Peyer's patch (tissue), 4 donors: ENCODE results near the gene BEST3. TPM values are rescaled to one million over a fixed set of nuclear protein-coding genes. Genes with fewer than 3 reads are reported as not detected.

ENCODE experiments used
- DNase-seq, 3 donors: peaks; one replicate each; pipeline ENCODE4 v3.0.0-alpha.2; 2017 to 2019
- H3K27ac ChIP-seq, 4 donors: fragments of 200-600 bp; sonication (generic); one replicate each; pipeline ENCODE4 v1.5.1; 2016 to 2019
- H3K27me3 ChIP-seq, 2 donors: fragments of 200-600 bp; sonication (generic); one replicate each; pipeline ENCODE4 v1.5.1; 2019
- H3K36me3 ChIP-seq, 3 donors: fragments of 200-600 bp; sonication (generic); one replicate each; pipeline ENCODE4 v1.5.1; 2016 to 2019
- H3K4me1 ChIP-seq, 4 donors: fragments of 200-600 bp; sonication (generic); one replicate each; pipeline ENCODE4 v1.5.1; 2016 to 2019
- H3K4me3 ChIP-seq, 4 donors: fragments of 200-600 bp; sonication (generic); 1 replicate in 3 of 4; 2 replicates in 1 of 4; pipeline ENCODE4 v1.5.1; 2016 to 2019; ENCODE audit warnings: mild to moderate bottlenecking in 1 of 4
- H3K9me3 ChIP-seq, 4 donors: fragments of 200-600 bp; sonication (generic); one replicate each; pipeline ENCODE4 v1.5.1; 2016 to 2019; ENCODE audit warnings: mild to moderate bottlenecking in 1 of 4
- POLR2A ChIP-seq, 2 donors: fragments of 450-650 bp; IDR thresholded peaks; one replicate each; pipeline ENCODE4 v1.5.1; 2017; ENCODE audit warnings: antibody characterized with exemption in 2 of 2, mild to moderate bottlenecking in 2 of 2, moderate library complexity in 2 of 2
- total RNA-seq, 4 donors: library from RNA; depleted of rRNA; stranded (reverse); fragments of >200 nt; gene quantifications; one replicate each; pipeline ENCODE4 v1.1.0, GENCODE V29; 2016
- TF ChIP-seq, protein P1 (sequence below), 6 experiments: fragments of 450-650 bp in 4 of 6; fragments of 200-600 bp in 2 of 6; sonication (generic) in 1 of 6; IDR thresholded peaks; one replicate each; pipeline ENCODE4 v1.5.1; 2017 to 2019; ENCODE audit warnings: antibody characterized with exemption in 6 of 6, mild to moderate bottlenecking in 3 of 6, moderate library complexity in 1 of 6

BEST3 gene
- total RNA-seq, 4 donors from 2014 or later, result 0.35 TPM; not detected in 3

DNA sequence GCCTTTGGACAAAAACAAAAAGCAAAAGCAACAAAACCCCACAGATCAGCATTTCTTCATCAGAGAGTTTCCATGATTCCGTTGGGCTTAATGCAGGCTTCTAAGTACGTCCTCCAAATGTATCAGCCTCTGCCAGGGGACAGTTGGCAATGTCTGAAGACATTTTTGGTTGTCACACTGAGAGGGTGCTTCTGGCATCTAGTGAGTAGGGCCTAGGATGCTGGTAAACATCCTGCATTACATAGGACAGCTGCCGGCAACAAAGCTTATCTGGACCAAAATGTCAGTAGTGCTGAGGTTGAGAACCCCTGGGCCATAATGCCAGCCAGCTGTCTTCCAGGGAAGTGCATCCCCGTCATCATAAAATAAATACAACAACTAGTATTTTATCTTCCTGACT, 79.0 kb downstream of the BEST3 start:
- Histone ChIP-seq H3K4me1 (no peaks in the 10 kb centered on the region), H3K9me3 (no peaks in the 10 kb centered on the region), H3K27ac (no peak overlapping the region), H3K36me3 (no peaks in the 10 kb centered on the region), H3K4me3 (no peak overlapping the region), H3K27me3 (no peaks in the 10 kb centered on the region)
- no peak for DNase-seq
- TF ChIP-seq, protein P1, sequence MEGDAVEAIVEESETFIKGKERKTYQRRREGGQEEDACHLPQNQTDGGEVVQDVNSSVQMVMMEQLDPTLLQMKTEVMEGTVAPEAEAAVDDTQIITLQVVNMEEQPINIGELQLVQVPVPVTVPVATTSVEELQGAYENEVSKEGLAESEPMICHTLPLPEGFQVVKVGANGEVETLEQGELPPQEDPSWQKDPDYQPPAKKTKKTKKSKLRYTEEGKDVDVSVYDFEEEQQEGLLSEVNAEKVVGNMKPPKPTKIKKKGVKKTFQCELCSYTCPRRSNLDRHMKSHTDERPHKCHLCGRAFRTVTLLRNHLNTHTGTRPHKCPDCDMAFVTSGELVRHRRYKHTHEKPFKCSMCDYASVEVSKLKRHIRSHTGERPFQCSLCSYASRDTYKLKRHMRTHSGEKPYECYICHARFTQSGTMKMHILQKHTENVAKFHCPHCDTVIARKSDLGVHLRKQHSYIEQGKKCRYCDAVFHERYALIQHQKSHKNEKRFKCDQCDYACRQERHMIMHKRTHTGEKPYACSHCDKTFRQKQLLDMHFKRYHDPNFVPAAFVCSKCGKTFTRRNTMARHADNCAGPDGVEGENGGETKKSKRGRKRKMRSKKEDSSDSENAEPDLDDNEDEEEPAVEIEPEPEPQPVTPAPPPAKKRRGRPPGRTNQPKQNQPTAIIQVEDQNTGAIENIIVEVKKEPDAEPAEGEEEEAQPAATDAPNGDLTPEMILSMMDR (IDR thresholded peaks at IDR 0.05), result no peak
- TF ChIP-seq POLR2A (IDR thresholded peaks at IDR 0.05), result no peak

DNA sequence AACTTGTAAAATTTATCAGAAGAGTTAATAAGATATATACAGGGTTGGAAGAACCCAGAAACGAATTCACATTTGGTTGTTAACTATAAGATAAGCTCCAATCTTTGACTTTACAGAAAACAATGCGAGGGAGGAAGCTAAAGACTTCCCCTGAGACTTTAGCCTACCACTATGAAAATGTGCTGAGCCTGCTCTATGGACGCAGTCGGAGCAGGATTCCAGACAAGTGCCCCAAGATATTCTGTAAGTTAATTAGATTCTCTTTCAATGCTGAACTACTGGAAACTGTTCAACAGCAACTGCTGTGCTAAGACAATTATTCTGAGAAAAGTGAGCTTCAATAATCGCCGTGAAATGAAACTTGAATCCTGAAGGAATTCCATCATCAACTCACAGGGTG, 80.1 kb downstream of the BEST3 start:
- no peaks in the 10 kb centered on the region for H3K9me3 ChIP-seq
- no peaks in the 10 kb centered on the region for H3K4me1 ChIP-seq
- H3K36me3 ChIP-seq, result no peaks in the 10 kb centered on the region
- no peaks in the 10 kb centered on the region for H3K27me3 ChIP-seq
- no peak overlapping the region for H3K4me3 ChIP-seq
- DNase-seq, result no peak
- TF ChIP-seq POLR2A (IDR thresholded peaks at IDR 0.05), result no peak
- TF ChIP-seq, protein P1 (IDR thresholded peaks at IDR 0.05), result no peak
- no peak overlapping the region for H3K27ac ChIP-seq

DNA sequence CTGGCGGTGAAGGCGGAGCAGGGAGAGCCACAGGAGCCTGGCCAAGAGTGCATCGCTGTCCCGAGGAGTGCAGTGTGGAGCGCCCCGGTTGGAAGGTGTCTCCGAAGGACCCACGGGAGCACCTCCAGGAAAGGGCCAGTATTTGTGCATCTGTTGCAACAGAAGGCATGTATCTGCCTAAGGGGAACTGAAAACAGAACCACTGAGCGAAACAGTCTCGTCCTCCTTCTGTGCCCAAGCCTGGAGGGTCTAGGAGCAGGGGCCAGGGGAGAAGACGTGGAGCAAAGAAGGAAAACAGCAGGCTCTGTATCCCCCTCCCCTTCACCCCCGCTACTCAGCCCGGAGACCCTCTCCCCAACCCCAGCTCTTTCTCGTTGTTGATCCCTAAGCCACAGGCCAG, 83.1 kb downstream of the BEST3 start:
- H3K27me3 ChIP-seq, result no peaks in the 10 kb centered on the region
- no peaks in the 10 kb centered on the region for H3K36me3 ChIP-seq
- no peaks in the 10 kb centered on the region for H3K4me1 ChIP-seq
- H3K4me3 ChIP-seq, result no peak overlapping the region
- H3K9me3 ChIP-seq, result no peaks in the 10 kb centered on the region
- no peak for DNase-seq
- no peak overlapping the region for H3K27ac ChIP-seq
- no peak for TF ChIP-seq POLR2A (IDR thresholded peaks at IDR 0.05)
- TF ChIP-seq, protein P1 (IDR thresholded peaks at IDR 0.05), result no peak

DNA sequence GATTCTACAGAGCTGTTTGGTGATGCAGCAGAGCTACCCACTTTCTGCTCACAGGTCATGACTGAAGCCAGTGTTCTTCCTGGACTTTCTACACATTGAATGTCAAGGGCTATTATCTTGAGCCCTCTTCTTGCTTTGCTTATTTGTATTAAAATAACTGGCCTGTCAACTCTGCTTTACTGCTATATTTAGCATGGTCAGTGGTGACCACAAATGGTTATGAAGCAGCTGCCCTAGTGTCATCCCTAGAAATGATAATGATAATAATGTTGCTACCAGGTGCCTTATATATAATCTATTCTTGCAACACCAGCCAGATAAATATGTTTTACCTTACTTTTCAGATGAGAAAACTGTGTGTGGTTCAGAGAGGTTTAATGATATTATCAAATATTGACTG, 85.8 kb downstream of the BEST3 start:
- DNase-seq, result no peak
- no peak for TF ChIP-seq POLR2A (IDR thresholded peaks at IDR 0.05)
- TF ChIP-seq, protein P1 (IDR thresholded peaks at IDR 0.05), result no peak
- no peak overlapping the region for H3K27ac ChIP-seq
- H3K27me3 ChIP-seq, result no peaks in the 10 kb centered on the region
- no peaks in the 10 kb centered on the region for H3K36me3 ChIP-seq
- no peaks in the 10 kb centered on the region for H3K9me3 ChIP-seq
- H3K4me1 ChIP-seq, result no peaks in the 10 kb centered on the region
- no peak overlapping the region for H3K4me3 ChIP-seq

DNA sequence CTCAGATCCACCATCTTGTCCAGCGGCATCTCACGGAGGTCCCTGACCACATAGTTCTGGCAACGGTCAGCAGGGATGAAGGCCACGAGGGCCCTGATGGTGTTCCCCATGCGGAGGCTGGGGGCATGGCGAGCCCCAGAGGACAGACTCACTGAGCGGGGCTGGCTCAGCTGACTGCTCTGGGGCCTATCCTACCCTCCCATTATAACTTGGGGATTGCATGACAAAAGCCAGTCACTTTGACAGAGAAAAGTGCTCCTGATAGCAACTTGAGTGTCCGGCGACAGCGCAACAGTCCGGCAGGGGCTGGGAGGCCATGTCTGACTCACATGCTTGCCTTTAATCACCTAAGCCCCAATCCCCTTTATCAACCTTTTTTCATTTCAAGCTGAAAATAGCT, 88.4 kb downstream of the BEST3 start, which contains the start of gene LRRC10:
LRRC10 (minus strand) TSS at position 179 of the 400 bp plus-strand sequence; CDS start at position 110, 69 bp downstream.
- H3K9me3 ChIP-seq, result no peaks in the 10 kb centered on the region
- no peak within 1 kb of the TSS for H3K27ac ChIP-seq
- no peak for DNase-seq
- no peak within 1 kb of the TSS for H3K4me3 ChIP-seq
- H3K36me3 ChIP-seq, result no peaks in the 10 kb centered on the region
- TF ChIP-seq, protein P1 (IDR thresholded peaks at IDR 0.05), result no peak
- no peak for TF ChIP-seq POLR2A (IDR thresholded peaks at IDR 0.05)
- no peaks in the 10 kb centered on the region for H3K27me3 ChIP-seq
- H3K4me1 ChIP-seq, result no peaks in the 10 kb centered on the region

DNA sequence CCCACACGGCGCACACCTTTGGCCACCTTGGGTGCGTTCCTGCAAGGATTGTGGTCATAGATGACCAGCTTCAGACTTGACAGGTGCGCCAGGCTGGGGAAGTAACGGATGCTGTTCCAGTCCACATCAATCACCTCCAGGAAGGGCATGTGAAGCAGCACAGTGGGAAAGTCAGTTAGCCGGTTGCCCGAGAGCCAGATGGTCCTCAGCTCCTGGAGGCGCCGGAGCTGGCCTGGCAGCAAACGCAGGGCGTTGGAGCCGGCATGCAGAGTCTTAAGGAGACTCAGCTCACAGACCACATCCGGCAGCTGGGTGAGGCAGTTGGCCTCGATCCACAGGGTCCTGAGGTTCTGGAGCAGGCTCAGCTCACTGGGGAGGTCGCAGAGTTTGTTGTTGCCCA, 89.0 kb downstream of the BEST3 start:
- no peak for TF ChIP-seq POLR2A (IDR thresholded peaks at IDR 0.05)
- TF ChIP-seq, protein P1 (IDR thresholded peaks at IDR 0.05), result no peak
- no peak overlapping the region for H3K4me3 ChIP-seq
- DNase-seq, result no peak
- H3K36me3 ChIP-seq, result no peaks in the 10 kb centered on the region
- no peak overlapping the region for H3K27ac ChIP-seq
- no peaks in the 10 kb centered on the region for H3K9me3 ChIP-seq
- H3K4me1 ChIP-seq, result no peaks in the 10 kb centered on the region
- no peaks in the 10 kb centered on the region for H3K27me3 ChIP-seq
